Stomach (tissue), 9 donors: ENCODE results near the gene GGT7. TPM values are rescaled to one million over a fixed set of nuclear protein-coding genes. Genes with fewer than 3 reads are reported as not detected.

ENCODE experiments used
- DNase-seq, 2 donors: peaks; one replicate each; pipeline versions ENCODE4 v3.0.0 to v3.0.0-alpha.2; 2013 to 2019
- H3K27ac ChIP-seq, 5 donors: fragments of 200-600 bp in 4 of 5; sonication (generic) in 4 of 5; one replicate each; pipeline ENCODE4 v1.5.1; 2013 to 2019; ENCODE audit warnings: mild to moderate bottlenecking in 1 of 5, moderate library complexity in 1 of 5
- H3K27me3 ChIP-seq, 3 donors: fragments of 200-600 bp; sonication (generic); one replicate each; pipeline ENCODE4 v1.5.1; 2017 to 2019; ENCODE audit warnings: mixed run types in 1 of 3
- H3K36me3 ChIP-seq, 4 donors: fragments of 200-600 bp; sonication (generic); 1 replicate in 3 of 4; 2 replicates in 1 of 4; pipeline ENCODE4 v1.5.1; 2016 to 2019
- H3K4me1 ChIP-seq, 4 donors: fragments of 200-600 bp; sonication (generic); one replicate each; pipeline ENCODE4 v1.5.1; 2016 to 2019
- H3K4me3 ChIP-seq, 4 donors: fragments of 200-600 bp; sonication (generic) in 3 of 4; one replicate each; pipeline ENCODE4 v1.5.1; 2016 to 2019; ENCODE audit warnings: mild to moderate bottlenecking in 1 of 4
- H3K9me3 ChIP-seq, 4 donors: fragments of 200-600 bp; sonication (generic); one replicate each; pipeline ENCODE4 v1.5.1; 2016 to 2019
- EP300 ChIP-seq: sonication (generic); formaldehyde crosslinking; IDR thresholded peaks from one replicate; pipeline ENCODE4 v1.6.1; 2017; ENCODE audit warnings: antibody characterized with exemption
- POLR2A ChIP-seq, 4 donors: fragments of 450-650 bp; IDR thresholded peaks; one replicate each; pipeline ENCODE4 v1.6.1; 2016; ENCODE audit warnings: antibody characterized with exemption in 4 of 4, control low read depth in 2 of 4, mild to moderate bottlenecking in 1 of 4, moderate library complexity in 1 of 4
- POLR2AphosphoS5 ChIP-seq, 3 donors: sonication (generic); formaldehyde crosslinking; IDR thresholded peaks; one replicate each; pipeline ENCODE4 v1.6.1; 2016; ENCODE audit warnings: antibody characterized with exemption in 3 of 3
- WGBS, 5 donors: extraction: QIAGEN DNeasy Blood & Tissue Kit in 3 of 5; methylation state at CpG; one replicate each; pipeline versions ENCODE4 v1.1.5 to v1.1.7; 2013 to 2018; 5-methylcytosine and 5-hydroxymethylcytosine counted together
- intact Hi-C: fragments of 100-400 bp; cut with DNase I; formaldehyde crosslinking; loops from one replicate; pipeline ENCODE4 v1.15.1; 2023; ENCODE audit warnings: low total_unique reads
- polyA plus RNA-seq, 3 donors: library from polyadenylated mRNA; stranded (reverse); fragments of 200-250 nt; gene quantifications; one replicate each; pipeline ENCODE4 v1.2.3, GENCODE V29; 2013
- total RNA-seq, 5 donors: library from RNA; depleted of rRNA; stranded (reverse); fragments of >200 nt; gene quantifications; one replicate each; pipeline versions ENCODE4 v1.1.0 to v1.2.3, GENCODE V29; 2014 to 2016
- TF ChIP-seq, protein P1 (sequence below), 7 experiments: fragments of 450-650 bp in 4 of 7; fragments of 200-600 bp in 3 of 7; sonication (generic) in 3 of 7; IDR thresholded peaks; one replicate each; pipeline ENCODE4 v1.5.1; 2016 to 2019; ENCODE audit warnings: antibody characterized with exemption in 7 of 7, control low read depth in 2 of 7, mild to moderate bottlenecking in 1 of 7
- donor health status: healthy with polysubstance abuse.
- donor health status: Bipolar disorder and iron deficiency.
- donor health status: healthy.

The GGT7 gene
- total and polyA plus RNA-seq, 8 donors = 4.1 to 29.0 (median 15.9) TPM

- H3K27ac ChIP-seq = peak overlapping the region in 4 of 5 donors; percentile 7 to 57 (median 49)
- TF ChIP-seq EP300 (no peak), POLR2AphosphoS5 (IDR thresholded peaks at IDR 0.05) (no peak), POLR2A (IDR thresholded peaks at IDR 0.05) (no peak)
- TF ChIP-seq, protein P1, sequence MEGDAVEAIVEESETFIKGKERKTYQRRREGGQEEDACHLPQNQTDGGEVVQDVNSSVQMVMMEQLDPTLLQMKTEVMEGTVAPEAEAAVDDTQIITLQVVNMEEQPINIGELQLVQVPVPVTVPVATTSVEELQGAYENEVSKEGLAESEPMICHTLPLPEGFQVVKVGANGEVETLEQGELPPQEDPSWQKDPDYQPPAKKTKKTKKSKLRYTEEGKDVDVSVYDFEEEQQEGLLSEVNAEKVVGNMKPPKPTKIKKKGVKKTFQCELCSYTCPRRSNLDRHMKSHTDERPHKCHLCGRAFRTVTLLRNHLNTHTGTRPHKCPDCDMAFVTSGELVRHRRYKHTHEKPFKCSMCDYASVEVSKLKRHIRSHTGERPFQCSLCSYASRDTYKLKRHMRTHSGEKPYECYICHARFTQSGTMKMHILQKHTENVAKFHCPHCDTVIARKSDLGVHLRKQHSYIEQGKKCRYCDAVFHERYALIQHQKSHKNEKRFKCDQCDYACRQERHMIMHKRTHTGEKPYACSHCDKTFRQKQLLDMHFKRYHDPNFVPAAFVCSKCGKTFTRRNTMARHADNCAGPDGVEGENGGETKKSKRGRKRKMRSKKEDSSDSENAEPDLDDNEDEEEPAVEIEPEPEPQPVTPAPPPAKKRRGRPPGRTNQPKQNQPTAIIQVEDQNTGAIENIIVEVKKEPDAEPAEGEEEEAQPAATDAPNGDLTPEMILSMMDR (IDR thresholded peaks at IDR 0.05) = no peak
- peaks cover 0 to 4% (median 0%) of the 10 kb centered on the region in 4 donors for H3K36me3 ChIP-seq
- no peaks in the 10 kb centered on the region for H3K27me3 ChIP-seq
- no peak for DNase-seq
- 47 to 68% (median 61%) methylated on average over 2 of the region's 2 CpGs for WGBS, 5 donors
- intact Hi-C loops = no loop called here
- no peaks in the 10 kb centered on the region for H3K9me3 ChIP-seq
- no peak overlapping the region for H3K4me3 ChIP-seq
- peaks cover 18 to 74% (median 48%) of the 10 kb centered on the region in 4 donors for H3K4me1 ChIP-seq
Measured at GRCh38 chr20:34891166-34892062, 18.8 kb upstream of the GGT7 start.

DNA sequence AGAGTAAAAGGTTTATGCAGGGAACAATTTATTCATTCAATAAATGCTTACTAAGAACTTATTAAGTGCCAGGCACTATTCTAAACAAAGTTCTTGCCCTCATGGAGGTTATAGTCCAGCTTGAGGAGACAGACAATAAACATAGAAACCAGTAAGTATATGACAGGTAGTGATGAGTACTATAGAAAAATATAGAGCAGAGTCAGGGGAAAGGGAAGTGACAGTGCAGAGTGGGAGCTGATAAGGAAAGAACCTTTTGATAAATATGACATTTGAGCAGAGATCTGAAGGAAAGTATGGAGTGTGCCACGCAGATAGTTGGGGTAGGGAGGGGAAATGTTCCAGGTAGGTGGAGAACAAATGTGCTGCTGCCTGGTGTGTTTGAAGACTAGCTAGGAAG, 15.8 kb upstream of the GGT7 start:
- WGBS, 5 donors = 38 to 70% (median 58%) methylated on average over 1 of the region's 1 CpG
- H3K4me1 ChIP-seq = peaks cover 8 to 71% (median 42%) of the 10 kb centered on the region in 4 donors
- H3K4me3 ChIP-seq = no peak overlapping the region
- H3K36me3 ChIP-seq = peaks cover 15 to 24% (median 22%) of the 10 kb centered on the region in 4 donors
- TF ChIP-seq POLR2AphosphoS5 (IDR thresholded peaks at IDR 0.05) (no peak), POLR2A (IDR thresholded peaks at IDR 0.05) (no peak), EP300 (no peak)
- TF ChIP-seq, protein P1 (IDR thresholded peaks at IDR 0.05) = no peak
- DNase-seq = no peak
- no peak overlapping the region for H3K27ac ChIP-seq
- no peaks in the 10 kb centered on the region for H3K9me3 ChIP-seq
- H3K27me3 ChIP-seq = no peaks in the 10 kb centered on the region
- intact Hi-C loops = no loop called here

GRCh38 chr20:34887023-34887422, 14.4 kb upstream of the GGT7 start:
- TF ChIP-seq POLR2AphosphoS5 (IDR thresholded peaks at IDR 0.05) = no peak
- no peak for TF ChIP-seq POLR2A (IDR thresholded peaks at IDR 0.05)
- no peak for TF ChIP-seq EP300
- TF ChIP-seq, protein P1 (IDR thresholded peaks at IDR 0.05) = no peak
- H3K36me3 ChIP-seq = peaks cover 15 to 34% (median 32%) of the 10 kb centered on the region in 4 donors
- H3K4me1 ChIP-seq = peaks cover 12 to 69% (median 43%) of the 10 kb centered on the region in 4 donors
- H3K9me3 ChIP-seq = no peaks in the 10 kb centered on the region
- H3K4me3 ChIP-seq = no peak overlapping the region
- peak overlapping the region in 1 of 5 donors; percentile 23 for H3K27ac ChIP-seq
- no peak for DNase-seq
- H3K27me3 ChIP-seq = no peaks in the 10 kb centered on the region
- intact Hi-C loops = no loop called here
- 34 to 63% (median 47%) methylated on average over 3 of the region's 3 CpGs for WGBS, 5 donors

DNA sequence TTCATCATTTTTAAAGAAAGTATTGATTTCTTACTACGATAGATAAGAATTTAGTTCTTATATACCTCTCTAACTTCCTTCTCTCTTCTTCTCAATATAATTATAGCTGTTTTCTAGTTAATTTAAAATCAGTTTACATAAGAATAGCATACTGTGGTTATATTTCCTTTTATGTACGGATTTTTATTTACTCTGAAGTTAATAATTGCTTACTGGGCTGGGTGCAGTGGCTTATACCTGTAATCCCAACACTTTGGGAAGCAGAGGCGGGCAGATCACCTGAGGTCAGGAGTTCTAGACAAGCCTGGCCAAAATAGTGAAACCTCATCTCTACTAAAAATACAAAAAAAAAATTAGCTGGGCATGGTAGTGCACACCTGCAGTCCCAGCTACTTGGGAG, 13.5 kb upstream of the GGT7 start:
- Histone ChIP-seq H3K4me3 (no peak overlapping the region), H3K36me3 (peaks cover 15 to 34% (median 32%) of the 10 kb centered on the region in 4 donors), H3K9me3 (no peaks in the 10 kb centered on the region), H3K27me3 (no peaks in the 10 kb centered on the region), H3K27ac (peak overlapping the region in 1 of 5 donors; percentile 23), H3K4me1 (peaks cover 12 to 69% (median 37%) of the 10 kb centered on the region in 4 donors)
- intact Hi-C loops = no loop called here
- no peak for DNase-seq
- 40 to 72% (median 45%) methylated on average over 3 of the region's 3 CpGs for WGBS, 5 donors
- TF ChIP-seq POLR2A (IDR thresholded peaks at IDR 0.05) (no peak), POLR2AphosphoS5 (IDR thresholded peaks at IDR 0.05) (no peak), EP300 (no peak)
- TF ChIP-seq, protein P1 (IDR thresholded peaks at IDR 0.05) = no peak
